WTC11 (cell line): ENCODE data around the gene EXD3. TPM values are rescaled to one million over a fixed set of nuclear protein-coding genes. Genes with fewer than 3 reads are reported as not detected.

ENCODE experiments used
- ATAC-seq: fragments of 200-7000 bp; cut with Tn5 transposase; 2 replicates; pipeline ENCODE4 v1.10.0; 2021; ENCODE audit warnings: mild to moderate bottlenecking, moderate library complexity
- CTCF ChIA-PET: fragments of 300-600 bp; sonication (Branson Sonifier 250); formaldehyde crosslinking; loops from one replicate; lab custom pipeline; 2021; ENCODE audit warnings: antibody characterized with exemption; lab: Charles Lee
- POLR2A ChIA-PET: fragments of 350-600 bp; sonication (Branson Sonifier 250); formaldehyde crosslinking; loops from one replicate; lab custom pipeline; 2021; ENCODE audit warnings: antibody characterized with exemption; lab: Charles Lee
- DNase-seq: peaks from one replicate; pipeline ENCODE4 v3.0.0; 2021; ENCODE audit warnings: low spot score
- H3K27ac Mint-ChIP-seq: 2 replicates; pipeline ENCODE4 v1.8.0; 2021; ENCODE audit warnings: mixed read lengths
- H3K27me3 Mint-ChIP-seq: 2 replicates; pipeline ENCODE4 v1.8.0; 2021; ENCODE audit warnings: low read depth, mild to moderate bottlenecking, moderate library complexity, mixed read lengths
- H3K36me3 Mint-ChIP-seq: 2 replicates; pipeline ENCODE4 v1.8.0; 2021; ENCODE audit warnings: mixed read lengths
- H3K4me1 Mint-ChIP-seq: 2 replicates; pipeline ENCODE4 v1.8.0; 2022; ENCODE audit warnings: mixed read lengths
- H3K4me3 Mint-ChIP-seq: 2 replicates; pipeline ENCODE4 v1.8.0; 2021; ENCODE audit warnings: mild to moderate bottlenecking, moderate library complexity, mixed read lengths
- H3K9me3 Mint-ChIP-seq: 2 replicates; pipeline ENCODE4 v1.8.0; 2021; ENCODE audit warnings: mixed read lengths
- FOXJ3 ChIP-seq: sonication (generic); formaldehyde crosslinking; IDR thresholded peaks from 2 replicates; pipeline ENCODE4 v1.9.0; 2021; ENCODE audit warnings: missing genetic modification reagents, mild to moderate bottlenecking, borderline replicate concordance
- GRHL2 ChIP-seq: fragments of 250-450 bp; sonication (Bioruptor Pico); IDR thresholded peaks from 2 replicates; pipeline ENCODE4 v1.8.0; 2022; ENCODE audit warnings: mild to moderate bottlenecking, moderate library complexity; ENCODE audit not compliant: insufficient replicate concordance, severe bottlenecking
- JAZF1 ChIP-seq: fragments of 250-450 bp; sonication (Bioruptor Pico); IDR thresholded peaks from 2 replicates; pipeline ENCODE4 v1.9.0; 2021; ENCODE audit warnings: moderate library complexity, mild to moderate bottlenecking, inconsistent platforms
- KAT7 ChIP-seq: sonication (generic); formaldehyde crosslinking; IDR thresholded peaks from 2 replicates; pipeline ENCODE4 v1.8.1; 2023; ENCODE audit warnings: missing genetic modification reagents, mild to moderate bottlenecking, borderline replicate concordance
- NFE2L1 ChIP-seq: sonication (generic); formaldehyde crosslinking; IDR thresholded peaks from 2 replicates; pipeline ENCODE4 v1.8.1; 2023; ENCODE audit warnings: missing genetic modification reagents
- NFYB ChIP-seq: sonication (generic); formaldehyde crosslinking; conservative IDR thresholded peaks from 2 replicates; pipeline ENCODE4 v1.8.0; 2022; ENCODE audit warnings: low read depth, missing genetic modification reagents
- NR1H2 ChIP-seq: sonication (generic); formaldehyde crosslinking; IDR thresholded peaks from 2 replicates; pipeline ENCODE4 v1.9.0; 2021; ENCODE audit warnings: mild to moderate bottlenecking, moderate library complexity, missing genetic modification reagents
- NR3C1 ChIP-seq: sonication (generic); formaldehyde crosslinking; conservative IDR thresholded peaks from 2 replicates; pipeline ENCODE4 v1.8.1; 2023; ENCODE audit warnings: low read depth, mild to moderate bottlenecking, missing genetic modification reagents
- RELA ChIP-seq: sonication (generic); formaldehyde crosslinking; IDR thresholded peaks from 2 replicates; pipeline ENCODE4 v1.8.1; 2022; ENCODE audit warnings: missing genetic modification reagents, mild to moderate bottlenecking, borderline replicate concordance
- SP1 ChIP-seq: sonication (generic); formaldehyde crosslinking; conservative IDR thresholded peaks from 2 replicates; pipeline ENCODE4 v1.8.1; 2022; ENCODE audit warnings: missing genetic modification reagents
- TCF7 ChIP-seq: sonication (generic); formaldehyde crosslinking; IDR thresholded peaks from 2 replicates; pipeline ENCODE4 v1.8.0; 2022; ENCODE audit warnings: mild to moderate bottlenecking, low read depth, missing genetic modification reagents, moderate library complexity
- TEAD4 ChIP-seq: sonication (generic); formaldehyde crosslinking; IDR thresholded peaks from 2 replicates; pipeline ENCODE4 v1.8.0; 2022; ENCODE audit warnings: mild to moderate bottlenecking, missing genetic modification reagents
- TP53 ChIP-seq: sonication (generic); formaldehyde crosslinking; IDR thresholded peaks from 2 replicates; pipeline ENCODE4 v1.8.1; 2023; ENCODE audit warnings: mild to moderate bottlenecking, missing genetic modification reagents
- ZBTB21 ChIP-seq: sonication (generic); formaldehyde crosslinking; IDR thresholded peaks from 2 replicates; pipeline ENCODE4 v1.8.1; 2023; ENCODE audit warnings: mild to moderate bottlenecking, missing genetic modification reagents, borderline replicate concordance
- ZNF121 ChIP-seq: sonication (generic); formaldehyde crosslinking; IDR thresholded peaks from 2 replicates; pipeline ENCODE4 v1.8.0; 2023; ENCODE audit warnings: missing genetic modification reagents
- ZNF263 ChIP-seq: sonication (generic); formaldehyde crosslinking; IDR thresholded peaks from 2 replicates; pipeline ENCODE4 v1.8.1; 2022; ENCODE audit warnings: low read depth, mild to moderate bottlenecking, moderate library complexity, missing genetic modification reagents
- ZNF423 ChIP-seq: fragments of 250-450 bp; sonication (Bioruptor Pico); IDR thresholded peaks from 2 replicates; pipeline ENCODE4 v2.1.2; 2022; ENCODE audit warnings: mild to moderate bottlenecking, moderate library complexity
- total RNA-seq: library from RNA; stranded (reverse); gene quantifications from 3 replicates; pipeline ENCODE4 v1.2.3, GENCODE V29; 2021
- TF ChIP-seq, protein P1 (sequence below): sonication (generic); formaldehyde crosslinking; IDR thresholded peaks from 2 replicates; pipeline ENCODE4 v1.8.1; 2023; ENCODE audit warnings: mild to moderate bottlenecking, moderate library complexity, missing genetic modification reagents
- TF ChIP-seq, protein P2 (sequence below): sonication (generic); formaldehyde crosslinking; IDR thresholded peaks from 2 replicates; pipeline ENCODE4 v1.8.0; 2022; ENCODE audit warnings: mild to moderate bottlenecking, missing genetic modification reagents
- TF ChIP-seq, protein P3 (sequence below): sonication (generic); formaldehyde crosslinking; IDR thresholded peaks from 2 replicates; pipeline ENCODE4 v1.8.1; 2023; ENCODE audit warnings: mild to moderate bottlenecking, missing genetic modification reagents, moderate library complexity
- TF ChIP-seq, protein P4 (sequence below): sonication (generic); formaldehyde crosslinking; IDR thresholded peaks from 2 replicates; pipeline ENCODE4 v1.8.1; 2022; ENCODE audit warnings: mild to moderate bottlenecking, moderate library complexity, missing genetic modification reagents
- TF ChIP-seq, protein P5 (sequence below): sonication (generic); formaldehyde crosslinking; IDR thresholded peaks from 2 replicates; pipeline ENCODE4 v1.8.1; 2022; ENCODE audit warnings: mild to moderate bottlenecking, missing genetic modification reagents, moderate library complexity, borderline replicate concordance
- TF ChIP-seq, protein P6 (sequence below): sonication (generic); formaldehyde crosslinking; IDR thresholded peaks from 2 replicates; pipeline ENCODE4 v1.8.0; 2023; ENCODE audit warnings: missing genetic modification reagents, mild to moderate bottlenecking, borderline replicate concordance

The EXD3 gene
- total RNA-seq, 1 experiment from 2014 or later = 21.2 TPM

DNA sequence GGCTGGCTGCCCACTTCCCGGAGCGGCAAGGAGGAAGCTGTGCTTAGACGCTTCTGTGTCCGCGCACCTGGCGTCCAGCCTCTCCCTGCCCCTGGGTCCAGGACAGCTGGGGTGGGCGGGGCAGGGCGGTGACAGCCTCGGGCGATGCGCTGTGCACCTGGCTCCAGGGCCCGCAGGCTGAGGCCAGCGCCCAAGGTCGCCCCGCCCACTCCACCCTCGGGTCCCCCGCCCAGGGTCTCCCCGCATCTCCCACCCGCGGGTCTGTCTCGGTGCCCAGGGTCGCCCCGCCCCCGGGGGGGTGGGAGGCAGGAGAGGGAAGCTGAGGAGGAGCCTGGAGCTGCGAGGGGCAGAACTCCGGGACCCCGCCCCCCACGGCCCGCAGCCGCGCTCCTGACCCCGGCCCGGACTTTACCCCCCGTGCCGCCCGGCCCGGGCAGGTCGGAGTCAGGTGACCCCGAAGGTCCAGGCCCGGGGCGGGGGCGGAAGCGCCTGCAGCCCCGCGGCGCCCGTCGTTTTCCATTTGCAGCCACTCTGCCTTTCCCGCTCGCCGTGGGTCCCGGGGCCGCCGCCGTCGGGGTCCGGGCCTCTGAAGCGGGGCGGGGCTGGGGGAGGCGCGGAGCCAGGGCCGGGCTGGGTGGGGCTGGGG is 18.4 kb upstream of the EXD3 start, which contains the start of gene ENTPD8:
Gene ENTPD8, minus strand, starts transcription at position 69 of the 646 bp plus-strand sequence. CDS start 3,072 bp downstream, outside the sequence.
- Mint-ChIP-seq H3K36me3 (no peaks in the 10 kb centered on the region), H3K4me3 (peak within 1 kb of the TSS; percentile 75), H3K27ac (peak within 1 kb of the TSS; percentile 87), H3K4me1 (peaks cover 5% of the 10 kb centered on the region), H3K27me3 (no peaks in the 10 kb centered on the region; the same call in 1 of the 2 replicates), H3K9me3 (no peaks in the 10 kb centered on the region)
- DNase-seq (peak; percentile 90), ATAC-seq (peak; percentile 84)
- TF ChIP-seq, protein P1, sequence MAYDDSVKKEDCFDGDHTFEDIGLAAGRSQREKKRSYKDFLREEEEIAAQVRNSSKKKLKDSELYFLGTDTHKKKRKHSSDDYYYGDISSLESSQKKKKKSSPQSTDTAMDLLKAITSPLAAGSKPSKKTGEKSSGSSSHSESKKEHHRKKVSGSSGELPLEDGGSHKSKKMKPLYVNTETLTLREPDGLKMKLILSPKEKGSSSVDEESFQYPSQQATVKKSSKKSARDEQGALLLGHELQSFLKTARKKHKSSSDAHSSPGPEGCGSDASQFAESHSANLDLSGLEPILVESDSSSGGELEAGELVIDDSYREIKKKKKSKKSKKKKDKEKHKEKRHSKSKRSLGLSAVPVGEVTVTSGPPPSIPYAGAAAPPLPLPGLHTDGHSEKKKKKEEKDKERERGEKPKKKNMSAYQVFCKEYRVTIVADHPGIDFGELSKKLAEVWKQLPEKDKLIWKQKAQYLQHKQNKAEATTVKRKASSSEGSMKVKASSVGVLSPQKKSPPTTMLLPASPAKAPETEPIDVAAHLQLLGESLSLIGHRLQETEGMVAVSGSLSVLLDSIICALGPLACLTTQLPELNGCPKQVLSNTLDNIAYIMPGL = peak; percentile 46; the same call in 1 of the 2 replicates
- no peak for TF ChIP-seq NFE2L1 (CRISPR knock-in tag)
- no peak for TF ChIP-seq ZBTB21 (CRISPR knock-in tag)
- no peak for TF ChIP-seq TP53 (CRISPR knock-in tag)
- peak; percentile 71 for TF ChIP-seq SP1 (CRISPR knock-in tag)
- no peak for TF ChIP-seq JAZF1 (CRISPR knock-in tag)
- TF ChIP-seq, protein P2, sequence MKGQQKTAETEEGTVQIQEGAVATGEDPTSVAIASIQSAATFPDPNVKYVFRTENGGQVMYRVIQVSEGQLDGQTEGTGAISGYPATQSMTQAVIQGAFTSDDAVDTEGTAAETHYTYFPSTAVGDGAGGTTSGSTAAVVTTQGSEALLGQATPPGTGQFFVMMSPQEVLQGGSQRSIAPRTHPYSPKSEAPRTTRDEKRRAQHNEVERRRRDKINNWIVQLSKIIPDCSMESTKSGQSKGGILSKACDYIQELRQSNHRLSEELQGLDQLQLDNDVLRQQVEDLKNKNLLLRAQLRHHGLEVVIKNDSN (CRISPR knock-in tag) = peak; percentile 79
- TF ChIP-seq ZNF423 = peak; percentile 68; the same call in 1 of the 2 replicates
- TF ChIP-seq, protein P3, sequence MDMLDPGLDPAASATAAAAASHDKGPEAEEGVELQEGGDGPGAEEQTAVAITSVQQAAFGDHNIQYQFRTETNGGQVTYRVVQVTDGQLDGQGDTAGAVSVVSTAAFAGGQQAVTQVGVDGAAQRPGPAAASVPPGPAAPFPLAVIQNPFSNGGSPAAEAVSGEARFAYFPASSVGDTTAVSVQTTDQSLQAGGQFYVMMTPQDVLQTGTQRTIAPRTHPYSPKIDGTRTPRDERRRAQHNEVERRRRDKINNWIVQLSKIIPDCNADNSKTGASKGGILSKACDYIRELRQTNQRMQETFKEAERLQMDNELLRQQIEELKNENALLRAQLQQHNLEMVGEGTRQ (CRISPR knock-in tag) = peak; percentile 85
- 0 out of 2 replicates have a peak, but pooled peaks have one; percentile 9 for TF ChIP-seq ZNF121
- no peak for TF ChIP-seq KAT7 (CRISPR knock-in tag)
- peak; percentile 20; the same call in 1 of the 2 replicates for TF ChIP-seq ZNF263 (CRISPR knock-in tag)
- TF ChIP-seq, protein P4, sequence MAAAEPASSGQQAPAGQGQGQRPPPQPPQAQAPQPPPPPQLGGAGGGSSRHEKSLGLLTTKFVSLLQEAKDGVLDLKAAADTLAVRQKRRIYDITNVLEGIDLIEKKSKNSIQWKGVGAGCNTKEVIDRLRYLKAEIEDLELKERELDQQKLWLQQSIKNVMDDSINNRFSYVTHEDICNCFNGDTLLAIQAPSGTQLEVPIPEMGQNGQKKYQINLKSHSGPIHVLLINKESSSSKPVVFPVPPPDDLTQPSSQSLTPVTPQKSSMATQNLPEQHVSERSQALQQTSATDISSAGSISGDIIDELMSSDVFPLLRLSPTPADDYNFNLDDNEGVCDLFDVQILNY (CRISPR knock-in tag) = 0 out of 2 replicates have a peak, but pooled peaks have one; percentile 55
- ChIA-PET POLR2A (interaction anchor here (1.8 kb wide), 1 partner anchor 18 kb away, joined by 5 read pairs; the partner anchor contains the start of genes EXD3 and NOXA1), CTCF (interaction anchor here (0.5 to 5.8 kb wide), 17 partner anchors 18 to 420 kb away, joined by 3 to 60 read pairs (median 4); partner anchors contain the start of genes EXD3, NOXA1, NRARP and NSMF)

DNA sequence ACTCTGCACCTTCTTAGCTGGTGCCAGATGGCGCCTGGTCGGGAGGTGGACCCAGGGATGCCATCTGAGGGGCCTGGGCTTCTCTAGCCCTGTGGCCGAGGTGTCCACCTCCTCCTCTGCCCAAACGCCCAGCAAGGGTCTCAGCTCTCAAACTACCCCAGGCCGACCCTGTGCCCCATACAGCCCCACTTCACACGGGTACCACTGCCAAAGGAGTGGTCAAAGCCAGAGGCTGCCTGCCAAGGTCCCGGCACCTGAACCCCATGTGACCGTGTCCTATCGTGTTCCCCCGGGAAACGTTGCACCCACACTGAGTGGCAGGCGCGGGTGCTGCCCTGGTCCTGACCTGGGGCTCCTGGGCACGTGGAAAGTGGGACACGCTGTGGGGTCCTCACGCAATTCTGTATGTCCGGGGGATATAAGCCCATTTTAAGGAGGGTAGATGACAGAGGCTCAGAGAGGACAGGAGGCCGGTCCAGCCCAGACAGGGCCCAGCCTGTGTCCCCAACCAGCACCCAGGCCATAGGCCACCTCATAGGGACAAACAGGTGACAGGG is 16.3 kb upstream of the EXD3 start:
- Mint-ChIP-seq H3K4me1 (peaks cover 2% of the 10 kb centered on the region; the same call in 1 of the 2 replicates), H3K36me3 (no peaks in the 10 kb centered on the region), H3K27ac (no peak overlapping the region), H3K9me3 (no peaks in the 10 kb centered on the region), H3K4me3 (no peak overlapping the region), H3K27me3 (no peaks in the 10 kb centered on the region; the same call in 1 of the 2 replicates)
- DNase-seq = no peak
- no peak for ATAC-seq
- POLR2A ChIA-PET = no interaction called here
- CTCF ChIA-PET = no interaction called here
- TF ChIP-seq GRHL2 (CRISPR knock-in tag) (no peak), NR1H2 (CRISPR knock-in tag) (no peak), FOXJ3 (CRISPR knock-in tag) (no peak), RELA (CRISPR knock-in tag) (no peak), NFE2L1 (CRISPR knock-in tag) (no peak), NR3C1 (CRISPR knock-in tag) (no peak), TCF7 (CRISPR knock-in tag) (no peak), NFYB (CRISPR knock-in tag) (no peak), TEAD4 (CRISPR knock-in tag) (no peak)
- TF ChIP-seq, protein P5, sequence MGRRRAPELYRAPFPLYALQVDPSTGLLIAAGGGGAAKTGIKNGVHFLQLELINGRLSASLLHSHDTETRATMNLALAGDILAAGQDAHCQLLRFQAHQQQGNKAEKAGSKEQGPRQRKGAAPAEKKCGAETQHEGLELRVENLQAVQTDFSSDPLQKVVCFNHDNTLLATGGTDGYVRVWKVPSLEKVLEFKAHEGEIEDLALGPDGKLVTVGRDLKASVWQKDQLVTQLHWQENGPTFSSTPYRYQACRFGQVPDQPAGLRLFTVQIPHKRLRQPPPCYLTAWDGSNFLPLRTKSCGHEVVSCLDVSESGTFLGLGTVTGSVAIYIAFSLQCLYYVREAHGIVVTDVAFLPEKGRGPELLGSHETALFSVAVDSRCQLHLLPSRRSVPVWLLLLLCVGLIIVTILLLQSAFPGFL (CRISPR knock-in tag) = no peak
- TF ChIP-seq, protein P6, sequence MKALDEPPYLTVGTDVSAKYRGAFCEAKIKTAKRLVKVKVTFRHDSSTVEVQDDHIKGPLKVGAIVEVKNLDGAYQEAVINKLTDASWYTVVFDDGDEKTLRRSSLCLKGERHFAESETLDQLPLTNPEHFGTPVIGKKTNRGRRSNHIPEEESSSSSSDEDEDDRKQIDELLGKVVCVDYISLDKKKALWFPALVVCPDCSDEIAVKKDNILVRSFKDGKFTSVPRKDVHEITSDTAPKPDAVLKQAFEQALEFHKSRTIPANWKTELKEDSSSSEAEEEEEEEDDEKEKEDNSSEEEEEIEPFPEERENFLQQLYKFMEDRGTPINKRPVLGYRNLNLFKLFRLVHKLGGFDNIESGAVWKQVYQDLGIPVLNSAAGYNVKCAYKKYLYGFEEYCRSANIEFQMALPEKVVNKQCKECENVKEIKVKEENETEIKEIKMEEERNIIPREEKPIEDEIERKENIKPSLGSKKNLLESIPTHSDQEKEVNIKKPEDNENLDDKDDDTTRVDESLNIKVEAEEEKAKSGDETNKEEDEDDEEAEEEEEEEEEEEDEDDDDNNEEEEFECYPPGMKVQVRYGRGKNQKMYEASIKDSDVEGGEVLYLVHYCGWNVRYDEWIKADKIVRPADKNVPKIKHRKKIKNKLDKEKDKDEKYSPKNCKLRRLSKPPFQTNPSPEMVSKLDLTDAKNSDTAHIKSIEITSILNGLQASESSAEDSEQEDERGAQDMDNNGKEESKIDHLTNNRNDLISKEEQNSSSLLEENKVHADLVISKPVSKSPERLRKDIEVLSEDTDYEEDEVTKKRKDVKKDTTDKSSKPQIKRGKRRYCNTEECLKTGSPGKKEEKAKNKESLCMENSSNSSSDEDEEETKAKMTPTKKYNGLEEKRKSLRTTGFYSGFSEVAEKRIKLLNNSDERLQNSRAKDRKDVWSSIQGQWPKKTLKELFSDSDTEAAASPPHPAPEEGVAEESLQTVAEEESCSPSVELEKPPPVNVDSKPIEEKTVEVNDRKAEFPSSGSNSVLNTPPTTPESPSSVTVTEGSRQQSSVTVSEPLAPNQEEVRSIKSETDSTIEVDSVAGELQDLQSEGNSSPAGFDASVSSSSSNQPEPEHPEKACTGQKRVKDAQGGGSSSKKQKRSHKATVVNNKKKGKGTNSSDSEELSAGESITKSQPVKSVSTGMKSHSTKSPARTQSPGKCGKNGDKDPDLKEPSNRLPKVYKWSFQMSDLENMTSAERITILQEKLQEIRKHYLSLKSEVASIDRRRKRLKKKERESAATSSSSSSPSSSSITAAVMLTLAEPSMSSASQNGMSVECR (CRISPR knock-in tag) = no peak
- TF ChIP-seq, all 79 proteins: peak for 0
